ENCODE results near the gene CBR3. TPM values are rescaled to one million over a fixed set of nuclear protein-coding genes. Genes with fewer than 3 reads are reported as not detected.

CBR3 gene
- total and polyA plus RNA-seq, 2 of the 13 experiments (the other 11 are each of a cell fraction or from before 2014, with no cell fraction given) = not detected

DNA sequence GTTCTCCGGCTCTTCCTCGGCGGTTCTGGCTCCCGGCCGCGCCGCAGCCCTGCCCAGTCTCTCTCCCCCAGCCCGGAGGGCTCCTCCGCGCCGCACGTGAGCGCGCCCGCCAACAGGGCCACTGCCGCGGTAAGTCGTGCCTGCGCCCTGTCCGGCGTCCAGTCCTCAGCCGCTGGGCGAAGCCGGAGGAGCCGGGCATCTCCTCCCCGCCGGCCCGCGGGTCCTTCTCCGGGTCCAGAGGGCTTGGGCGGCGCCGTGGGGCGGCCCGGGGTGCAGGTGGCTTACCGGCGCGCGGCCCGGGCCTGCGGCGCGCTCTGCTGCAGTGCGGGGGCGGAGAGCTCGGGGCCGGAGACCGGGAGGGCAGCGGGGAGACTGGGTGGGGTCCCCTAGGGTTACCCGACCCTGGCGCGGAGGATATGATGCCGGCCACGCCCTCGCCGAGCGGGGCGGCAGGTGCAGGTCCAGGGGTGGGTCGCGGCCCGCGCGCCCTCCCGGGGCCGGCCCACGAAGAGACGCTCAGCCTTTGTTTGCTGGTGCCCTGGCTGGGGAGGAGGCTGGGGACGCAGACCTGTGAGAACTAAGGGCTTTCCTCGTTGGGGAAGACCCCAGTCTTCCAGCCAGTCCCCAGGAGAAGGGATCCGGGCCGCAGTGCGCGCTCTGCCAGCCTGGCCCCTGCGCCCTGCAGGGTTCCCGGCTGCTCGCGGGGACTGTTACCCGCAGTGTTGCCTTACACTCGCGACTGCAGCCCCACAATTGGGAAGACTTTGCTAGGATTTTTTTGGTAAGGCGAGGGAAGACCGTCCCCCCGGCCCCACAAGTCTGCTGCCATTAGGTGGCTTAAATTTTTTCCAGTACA, 22.2 kb downstream of the CBR3 start, which contains the start of gene DOP1B (continued):
- TF ChIP-seq, protein P1, sequence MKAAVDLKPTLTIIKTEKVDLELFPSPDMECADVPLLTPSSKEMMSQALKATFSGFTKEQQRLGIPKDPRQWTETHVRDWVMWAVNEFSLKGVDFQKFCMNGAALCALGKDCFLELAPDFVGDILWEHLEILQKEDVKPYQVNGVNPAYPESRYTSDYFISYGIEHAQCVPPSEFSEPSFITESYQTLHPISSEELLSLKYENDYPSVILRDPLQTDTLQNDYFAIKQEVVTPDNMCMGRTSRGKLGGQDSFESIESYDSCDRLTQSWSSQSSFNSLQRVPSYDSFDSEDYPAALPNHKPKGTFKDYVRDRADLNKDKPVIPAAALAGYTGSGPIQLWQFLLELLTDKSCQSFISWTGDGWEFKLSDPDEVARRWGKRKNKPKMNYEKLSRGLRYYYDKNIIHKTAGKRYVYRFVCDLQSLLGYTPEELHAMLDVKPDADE (CRISPR knock-in tag; IDR thresholded peaks at IDR 0.05) = no peak
- TF ChIP-seq ZNF75D (CRISPR knock-in tag; IDR thresholded peaks at IDR 0.05; ENCODE audit: borderline replicate concordance) = no peak
- TF ChIP-seq MXI1 (IDR thresholded peaks at IDR 0.05; ENCODE audit: borderline replicate concordance, low read depth, low read length) = no peak; the same call in 2 of the 3 replicates
- 0 out of 2 replicates have a peak, but pooled peaks have one; percentile 41 for TF ChIP-seq KLF6 (CRISPR knock-in tag; IDR thresholded peaks at IDR 0.05)
- TF ChIP-seq, protein P2, sequence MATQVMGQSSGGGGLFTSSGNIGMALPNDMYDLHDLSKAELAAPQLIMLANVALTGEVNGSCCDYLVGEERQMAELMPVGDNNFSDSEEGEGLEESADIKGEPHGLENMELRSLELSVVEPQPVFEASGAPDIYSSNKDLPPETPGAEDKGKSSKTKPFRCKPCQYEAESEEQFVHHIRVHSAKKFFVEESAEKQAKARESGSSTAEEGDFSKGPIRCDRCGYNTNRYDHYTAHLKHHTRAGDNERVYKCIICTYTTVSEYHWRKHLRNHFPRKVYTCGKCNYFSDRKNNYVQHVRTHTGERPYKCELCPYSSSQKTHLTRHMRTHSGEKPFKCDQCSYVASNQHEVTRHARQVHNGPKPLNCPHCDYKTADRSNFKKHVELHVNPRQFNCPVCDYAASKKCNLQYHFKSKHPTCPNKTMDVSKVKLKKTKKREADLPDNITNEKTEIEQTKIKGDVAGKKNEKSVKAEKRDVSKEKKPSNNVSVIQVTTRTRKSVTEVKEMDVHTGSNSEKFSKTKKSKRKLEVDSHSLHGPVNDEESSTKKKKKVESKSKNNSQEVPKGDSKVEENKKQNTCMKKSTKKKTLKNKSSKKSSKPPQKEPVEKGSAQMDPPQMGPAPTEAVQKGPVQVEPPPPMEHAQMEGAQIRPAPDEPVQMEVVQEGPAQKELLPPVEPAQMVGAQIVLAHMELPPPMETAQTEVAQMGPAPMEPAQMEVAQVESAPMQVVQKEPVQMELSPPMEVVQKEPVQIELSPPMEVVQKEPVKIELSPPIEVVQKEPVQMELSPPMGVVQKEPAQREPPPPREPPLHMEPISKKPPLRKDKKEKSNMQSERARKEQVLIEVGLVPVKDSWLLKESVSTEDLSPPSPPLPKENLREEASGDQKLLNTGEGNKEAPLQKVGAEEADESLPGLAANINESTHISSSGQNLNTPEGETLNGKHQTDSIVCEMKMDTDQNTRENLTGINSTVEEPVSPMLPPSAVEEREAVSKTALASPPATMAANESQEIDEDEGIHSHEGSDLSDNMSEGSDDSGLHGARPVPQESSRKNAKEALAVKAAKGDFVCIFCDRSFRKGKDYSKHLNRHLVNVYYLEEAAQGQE (IDR thresholded peaks at IDR 0.05; ENCODE audit: borderline replicate concordance in 1 of 2, low read depth in 1 of 2, low read length in 2 of 2) = no peak
- no peak for TF ChIP-seq GPN1 (CRISPR knock-in tag; IDR thresholded peaks at IDR 0.05; ENCODE audit: borderline replicate concordance)
- TF ChIP-seq FOXP1 (IDR thresholded peaks at IDR 0.05) = no peak
- no peak for TF ChIP-seq FOXP1 (CRISPR knock-in tag; IDR thresholded peaks at IDR 0.05)
- no peak for TF ChIP-seq ZBTB3 (CRISPR knock-in tag; IDR thresholded peaks at IDR 0.05; ENCODE audit: borderline replicate concordance, low read depth)
- no peak for TF ChIP-seq ZNF510 (CRISPR knock-in tag; IDR thresholded peaks at IDR 0.05; ENCODE audit: low read depth)
- no peak for TF ChIP-seq HMG20B (CRISPR knock-in tag; conservative IDR thresholded peaks at IDR 0.05)
- no peak for TF ChIP-seq ZNF253 (CRISPR knock-in tag; IDR thresholded peaks at IDR 0.05; ENCODE audit: borderline replicate concordance)
- no peak for TF ChIP-seq ZSCAN20 (CRISPR knock-in tag; IDR thresholded peaks at IDR 0.05; ENCODE audit: borderline replicate concordance)
- TF ChIP-seq SP2 (CRISPR knock-in tag; IDR thresholded peaks at IDR 0.05) = peak; percentile 17; the same call in 1 of the 2 replicates
- TF ChIP-seq ELF3 (CRISPR knock-in tag; IDR thresholded peaks at IDR 0.05) = no peak
- no peak for TF ChIP-seq ZNF354B (CRISPR knock-in tag; IDR thresholded peaks at IDR 0.05)
- TF ChIP-seq, protein P3, sequence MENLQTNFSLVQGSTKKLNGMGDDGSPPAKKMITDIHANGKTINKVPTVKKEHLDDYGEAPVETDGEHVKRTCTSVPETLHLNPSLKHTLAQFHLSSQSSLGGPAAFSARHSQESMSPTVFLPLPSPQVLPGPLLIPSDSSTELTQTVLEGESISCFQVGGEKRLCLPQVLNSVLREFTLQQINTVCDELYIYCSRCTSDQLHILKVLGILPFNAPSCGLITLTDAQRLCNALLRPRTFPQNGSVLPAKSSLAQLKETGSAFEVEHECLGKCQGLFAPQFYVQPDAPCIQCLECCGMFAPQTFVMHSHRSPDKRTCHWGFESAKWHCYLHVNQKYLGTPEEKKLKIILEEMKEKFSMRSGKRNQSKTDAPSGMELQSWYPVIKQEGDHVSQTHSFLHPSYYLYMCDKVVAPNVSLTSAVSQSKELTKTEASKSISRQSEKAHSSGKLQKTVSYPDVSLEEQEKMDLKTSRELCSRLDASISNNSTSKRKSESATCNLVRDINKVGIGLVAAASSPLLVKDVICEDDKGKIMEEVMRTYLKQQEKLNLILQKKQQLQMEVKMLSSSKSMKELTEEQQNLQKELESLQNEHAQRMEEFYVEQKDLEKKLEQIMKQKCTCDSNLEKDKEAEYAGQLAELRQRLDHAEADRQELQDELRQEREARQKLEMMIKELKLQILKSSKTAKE (CRISPR knock-in tag; IDR thresholded peaks at IDR 0.05; ENCODE audit: borderline replicate concordance) = no peak
- TF ChIP-seq DPF2 (CRISPR knock-in tag; IDR thresholded peaks at IDR 0.05; ENCODE audit: borderline replicate concordance, low read depth) = no peak
- TF ChIP-seq YEATS2 (CRISPR knock-in tag; IDR thresholded peaks at IDR 0.05; ENCODE audit: borderline replicate concordance) = no peak
